ENCODE data around the gene CENPP. TPM values are rescaled to one million over a fixed set of nuclear protein-coding genes. Genes with fewer than 3 reads are reported as not detected.

CENPP gene
- total RNA-seq, 1 experiment from 2014 or later: 14.3 TPM

- ChIA-PET POLR2A (no interaction called here), CTCF (no interaction called here)
- Mint-ChIP-seq H3K9me3 (peaks cover 28% of the 10 kb centered on the region), H3K27me3 (ENCODE audit: low read depth) (no peaks in the 10 kb centered on the region), H3K4me1 (peaks cover 4% of the 10 kb centered on the region; the same call in 1 of the 2 replicates), H3K27ac (no peak overlapping the region), H3K4me3 (no peak overlapping the region), H3K36me3 (peaks cover 43% of the 10 kb centered on the region)
- TF ChIP-seq IRF1 (CRISPR knock-in tag; IDR thresholded peaks at IDR 0.05): no peak
- no peak for TF ChIP-seq SMAD4 (CRISPR knock-in tag; IDR thresholded peaks at IDR 0.05)
- no peak for TF ChIP-seq ZNF232 (CRISPR knock-in tag; IDR thresholded peaks at IDR 0.05)
- DNase-seq (ENCODE audit: low spot score) (no peak), ATAC-seq (no peak)
Measured at GRCh38 chr9:92342825-92343488, 17.2 kb downstream of the CENPP start.

- ATAC-seq (no peak), DNase-seq (ENCODE audit: low spot score) (no peak)
- peaks cover 32% of the 10 kb centered on the region for H3K36me3 Mint-ChIP-seq
- H3K4me3 Mint-ChIP-seq: no peak overlapping the region
- H3K9me3 Mint-ChIP-seq: peaks cover 15% of the 10 kb centered on the region
- ChIA-PET POLR2A (no interaction called here), CTCF (no interaction called here)
- peaks cover 4% of the 10 kb centered on the region; the same call in 1 of the 2 replicates for H3K4me1 Mint-ChIP-seq
- H3K27me3 Mint-ChIP-seq (ENCODE audit: low read depth): no peaks in the 10 kb centered on the region
- TF ChIP-seq MAX (CRISPR knock-in tag; IDR thresholded peaks at IDR 0.05): no peak
- no peak for TF ChIP-seq RORB (CRISPR knock-in tag; IDR thresholded peaks at IDR 0.05)
- TF ChIP-seq KAT7 (CRISPR knock-in tag; IDR thresholded peaks at IDR 0.05; ENCODE audit: borderline replicate concordance): no peak
- TF ChIP-seq ZMAT4 (CRISPR knock-in tag; IDR thresholded peaks at IDR 0.05): no peak
- no peak for TF ChIP-seq CREB1 (CRISPR knock-in tag; IDR thresholded peaks at IDR 0.05)
- no peak for TF ChIP-seq FOXK1 (CRISPR knock-in tag; IDR thresholded peaks at IDR 0.05)
- H3K27ac Mint-ChIP-seq: no peak overlapping the region
Measured at GRCh38 chr9:92345582-92345981, 19.8 kb downstream of the CENPP start.

GRCh38 chr9:92349771-92350739 lies 24.3 kb downstream of the CENPP start:
- CTCF ChIA-PET: no interaction called here
- DNase-seq (ENCODE audit: low spot score) (no peak), ATAC-seq (no peak)
- POLR2A ChIA-PET: no interaction called here
- Mint-ChIP-seq H3K4me1 (no peaks in the 10 kb centered on the region), H3K9me3 (peaks cover 26% of the 10 kb centered on the region), H3K36me3 (peaks cover 37% of the 10 kb centered on the region), H3K27me3 (ENCODE audit: low read depth) (no peaks in the 10 kb centered on the region), H3K4me3 (no peak overlapping the region), H3K27ac (no peak overlapping the region)
- TF ChIP-seq SOX15 (CRISPR knock-in tag; IDR thresholded peaks at IDR 0.05) (no peak), ZNF671 (CRISPR knock-in tag; IDR thresholded peaks at IDR 0.05) (no peak), ZNF532 (CRISPR knock-in tag; IDR thresholded peaks at IDR 0.05; ENCODE audit: borderline replicate concordance) (no peak), ELF4 (CRISPR knock-in tag; IDR thresholded peaks at IDR 0.05; ENCODE audit: low read depth) (no peak), ZNF219 (CRISPR knock-in tag; IDR thresholded peaks at IDR 0.05; ENCODE audit: borderline replicate concordance) (no peak), GRHL2 (CRISPR knock-in tag; IDR thresholded peaks at IDR 0.05; ENCODE audit: insufficient replicate concordance, severe bottlenecking) (no peak), ATF2 (CRISPR knock-in tag; IDR thresholded peaks at IDR 0.05; ENCODE audit: borderline replicate concordance, low read depth) (no peak), TEAD1 (CRISPR knock-in tag; IDR thresholded peaks at IDR 0.05) (no peak), USF1 (CRISPR knock-in tag; IDR thresholded peaks at IDR 0.05) (no peak), MYBL2 (CRISPR knock-in tag; IDR thresholded peaks at IDR 0.05) (no peak), ATF6 (CRISPR knock-in tag; IDR thresholded peaks at IDR 0.05) (no peak)
